HG03064 (cell line): Measurements from ENCODE around the gene GABRB3.

Experiments used
- ATAC-seq: cut with Tn5 transposase; IDR thresholded peaks from one replicate; pipeline ENCODE4 v1.9.1; 2021; ENCODE audit warnings: low read depth; ENCODE audit not compliant: unreplicated experiment

The GABRB3 gene

GRCh38 chr15:26772154-26773066 lies at the start of gene GABRB3:
Gene GABRB3 (minus strand): TSS chr15:26773066.
- no peak for ATAC-seq

- no peak for ATAC-seq
Observed at GRCh38 chr15:26807517-26808427, 34.9 kb upstream of the GABRB3 start.

DNA sequence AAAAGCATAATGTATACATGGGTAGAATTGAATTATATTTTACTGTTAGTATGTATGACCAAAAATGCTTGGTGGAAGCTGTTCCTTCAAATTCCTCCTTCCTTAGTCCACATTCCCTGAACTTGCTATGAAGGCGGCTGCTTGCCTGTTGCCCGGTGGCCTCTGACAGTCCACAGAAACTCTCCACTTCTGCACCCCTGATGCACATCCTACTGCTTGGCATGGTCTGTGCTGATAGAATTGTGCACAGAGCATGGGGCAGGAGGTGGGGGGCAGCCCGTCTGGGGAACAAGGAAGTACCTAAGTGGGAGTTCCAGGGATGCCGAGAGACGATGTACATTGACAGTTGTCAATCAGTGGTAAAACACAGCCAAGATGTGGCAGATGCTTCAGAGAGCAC lies 33.7 kb upstream of the GABRB3 start:
- ATAC-seq = no peak

DNA sequence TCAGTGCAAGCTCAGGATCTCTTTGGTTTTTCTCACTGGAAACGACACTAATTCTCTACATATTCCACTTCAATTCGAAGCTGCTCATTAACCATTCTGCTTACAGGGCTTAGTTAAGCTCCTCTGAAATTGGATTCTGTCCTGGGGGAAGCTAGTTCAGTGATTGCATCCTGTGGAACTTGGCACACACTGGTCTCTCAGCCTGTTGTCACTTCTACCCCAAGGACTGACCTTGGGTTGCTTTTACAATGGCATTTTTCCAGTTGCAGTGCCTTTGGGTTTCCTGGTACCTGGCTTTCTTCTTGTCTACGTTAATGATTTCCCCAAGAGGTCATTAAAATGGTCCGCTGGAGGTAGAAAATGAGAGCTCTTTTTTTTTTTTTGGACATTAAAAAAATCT lies 33.3 kb upstream of the GABRB3 start:
- no peak for ATAC-seq

DNA sequence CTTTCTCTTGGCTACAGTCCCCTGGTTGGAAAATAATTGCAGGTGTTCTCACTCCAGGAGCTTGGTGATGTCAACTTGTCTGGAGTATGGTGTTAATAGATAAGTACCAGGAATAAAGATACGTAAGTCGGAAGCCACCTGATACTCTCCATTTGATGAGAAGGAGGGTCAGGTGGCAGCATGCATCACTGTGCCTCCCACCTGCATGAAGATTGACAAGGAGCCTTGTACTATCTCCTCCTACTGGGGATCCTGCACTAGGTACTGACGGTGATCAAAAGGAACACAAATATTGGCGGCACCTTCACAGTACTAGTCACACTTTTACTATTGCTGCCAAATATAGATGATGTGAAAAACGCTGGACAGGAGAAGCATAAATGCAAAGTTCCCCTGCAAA lies 32.6 kb upstream of the GABRB3 start:
- ATAC-seq = no peak

DNA sequence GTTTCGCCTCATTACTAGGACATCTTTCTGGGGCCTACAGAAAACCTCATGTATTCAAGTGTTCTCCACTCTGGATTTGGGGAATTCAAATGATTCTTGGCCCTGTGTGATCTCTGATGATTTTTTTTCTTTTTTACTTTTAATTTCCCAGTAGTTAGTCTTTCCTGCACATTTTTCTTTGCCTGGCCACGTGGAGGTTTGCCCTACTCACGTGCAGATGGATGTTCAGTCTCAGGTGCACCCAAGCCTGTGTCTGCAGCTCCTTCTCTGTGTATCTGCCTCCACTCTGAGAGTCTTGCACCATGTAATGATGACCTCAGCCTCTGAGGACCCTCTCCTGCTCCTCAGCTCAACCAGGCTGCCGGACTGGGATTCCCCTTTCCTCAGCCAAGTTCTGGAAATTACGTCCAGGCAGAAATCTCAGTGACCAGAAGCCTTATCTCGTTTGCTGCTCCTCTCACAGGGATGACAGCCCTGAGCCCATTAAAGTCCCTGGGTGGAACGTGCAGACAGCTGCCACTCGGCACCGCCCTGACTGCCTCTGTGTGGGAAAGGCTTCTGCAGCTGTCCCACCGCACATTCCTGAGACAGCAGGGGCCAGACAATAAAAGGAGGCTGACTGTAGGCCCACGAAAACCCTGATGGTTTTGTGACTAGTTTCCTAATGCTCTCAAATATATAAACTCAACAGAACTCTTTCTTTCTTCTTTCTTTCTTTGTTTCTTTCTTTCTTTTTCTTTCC lies 31.4 kb upstream of the GABRB3 start:
- no peak for ATAC-seq

DNA sequence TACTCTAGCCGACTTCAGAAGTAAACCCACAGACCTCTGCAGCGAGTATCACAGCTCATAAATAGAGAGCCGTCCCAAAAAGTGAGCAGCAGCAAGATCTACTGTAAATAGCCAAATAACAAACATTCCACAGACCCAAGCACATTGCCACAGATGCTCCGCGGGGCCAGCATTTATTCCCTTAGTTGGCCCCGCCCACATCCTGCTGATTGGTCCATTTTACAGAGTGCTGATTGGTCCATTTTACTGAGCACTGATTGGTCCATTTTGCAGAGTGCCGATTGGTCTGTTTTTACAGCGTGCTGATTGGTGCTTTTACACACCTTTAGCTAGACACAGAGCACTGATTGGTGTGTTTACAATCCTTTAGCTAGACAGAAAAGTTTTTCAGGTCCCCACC lies 17.3 kb upstream of the GABRB3 start:
- ATAC-seq = no peak

DNA sequence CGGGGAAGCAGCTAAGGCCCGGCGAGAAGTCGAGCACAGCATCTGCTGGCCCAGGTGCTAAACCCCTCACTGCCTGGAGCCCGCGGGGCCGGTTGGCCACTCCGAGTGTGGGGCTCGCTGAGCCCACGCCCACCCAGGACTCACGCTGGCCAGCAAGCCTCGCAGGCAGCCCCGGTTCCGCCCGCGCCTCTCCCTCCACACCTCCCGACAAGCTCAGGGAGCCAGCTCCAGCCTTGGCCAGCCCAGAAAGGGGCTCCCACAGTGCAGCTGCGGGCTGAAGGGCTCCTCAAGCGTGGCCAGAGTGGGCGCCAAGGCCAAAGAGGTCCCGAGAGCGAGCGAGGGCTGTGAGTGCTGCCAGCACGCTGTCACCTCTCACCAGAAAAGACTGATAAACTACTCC lies 8.9 kb upstream of the GABRB3 start:
- ATAC-seq = no peak

DNA sequence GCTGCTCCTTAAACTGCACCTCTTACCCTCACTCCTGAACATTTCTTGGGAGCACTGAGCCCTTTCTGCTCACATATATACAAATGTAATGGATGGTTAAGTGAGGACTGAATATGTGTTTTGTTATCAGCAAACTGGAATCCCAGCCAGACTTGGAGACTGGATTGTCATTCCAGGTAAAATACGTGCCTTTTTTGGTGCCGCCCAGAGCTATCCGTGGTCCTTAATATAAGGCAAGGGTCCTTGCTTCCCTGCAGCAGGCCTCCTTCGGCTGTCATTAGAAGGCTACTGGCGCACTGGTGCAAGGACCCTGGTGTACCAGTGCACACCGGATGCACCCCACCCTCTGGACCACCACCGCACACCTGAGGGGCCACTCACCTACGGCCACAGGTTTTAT lies 1.1 kb upstream of the GABRB3 start:
- no peak for ATAC-seq

- no peak for ATAC-seq
Observed at GRCh38 chr15:26773067-26773877, 406 bp upstream of the GABRB3 start.

DNA sequence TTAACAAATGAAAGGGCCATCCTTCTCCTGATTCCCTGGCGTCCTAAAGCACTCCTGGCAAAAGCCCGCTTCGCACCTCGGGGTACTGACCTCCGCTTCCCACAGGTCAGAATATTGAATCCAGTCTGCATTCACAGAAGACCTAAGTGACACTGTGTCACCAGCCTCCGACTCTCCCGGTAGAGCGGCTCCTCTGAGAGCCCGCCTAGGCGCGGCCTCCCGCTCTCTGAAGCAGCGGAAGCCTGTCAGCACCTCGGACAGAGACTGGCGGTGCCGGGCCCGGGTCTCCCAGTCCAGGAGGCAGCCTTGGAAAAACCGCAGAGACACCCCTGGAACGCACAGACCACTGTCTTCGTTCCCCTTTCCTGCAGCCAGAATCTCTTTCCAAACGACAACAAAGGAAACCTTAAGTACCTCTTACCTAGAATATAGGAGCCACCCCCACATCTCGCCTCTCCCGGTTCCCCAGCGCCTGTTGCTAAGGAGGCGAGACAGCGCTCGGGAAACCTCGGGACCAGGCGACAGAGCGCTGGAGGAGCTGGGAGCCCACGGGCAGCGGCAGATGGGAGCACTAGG lies 1.2 kb downstream of the GABRB3 start:
- no peak for ATAC-seq

GRCh38 chr15:26771168-26771567 lies 1.7 kb downstream of the GABRB3 start:
- no peak for ATAC-seq

DNA sequence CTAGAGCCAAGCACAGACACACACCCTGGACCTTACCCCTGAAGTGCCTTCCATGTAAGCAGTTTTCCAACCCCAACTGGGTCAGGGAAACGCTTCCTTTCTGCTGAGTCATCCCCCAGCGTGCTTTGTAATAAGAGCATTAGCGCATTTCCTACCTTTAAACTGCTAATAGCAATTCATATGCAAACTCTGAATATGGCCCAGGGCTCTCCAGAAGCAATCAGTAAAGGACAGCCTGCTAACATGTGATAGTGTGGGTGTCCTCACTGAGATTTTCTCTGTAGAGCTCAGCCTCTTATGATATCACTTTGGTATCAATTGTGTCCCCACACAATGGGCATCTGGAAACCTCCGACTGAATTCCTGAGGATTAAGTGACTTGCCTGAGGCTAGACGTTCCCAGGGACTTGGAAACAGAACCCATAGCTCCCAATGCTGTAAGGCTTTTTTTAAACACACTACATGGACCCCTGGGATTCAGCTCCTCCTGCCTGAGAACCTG lies 5.6 kb downstream of the GABRB3 start:
- no peak for ATAC-seq

DNA sequence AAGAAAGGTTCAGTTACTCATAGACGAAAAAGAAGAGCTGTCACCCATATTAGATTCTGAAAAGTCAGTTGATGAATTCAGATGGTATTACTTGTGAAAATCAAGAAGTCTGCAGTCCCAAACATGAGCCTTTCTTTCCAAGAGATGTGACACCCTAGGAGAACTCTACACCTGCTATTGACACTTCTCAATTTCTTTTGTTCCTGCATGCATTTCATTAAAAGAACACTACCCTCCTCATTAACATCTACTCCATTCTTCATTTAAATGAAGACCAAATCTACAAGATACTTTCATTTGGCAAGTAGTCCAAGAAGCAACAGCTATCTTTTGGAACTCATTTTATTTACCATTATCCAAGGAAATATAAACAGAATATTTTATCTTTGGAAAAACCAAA lies 6.6 kb downstream of the GABRB3 start:
- no peak for ATAC-seq

DNA sequence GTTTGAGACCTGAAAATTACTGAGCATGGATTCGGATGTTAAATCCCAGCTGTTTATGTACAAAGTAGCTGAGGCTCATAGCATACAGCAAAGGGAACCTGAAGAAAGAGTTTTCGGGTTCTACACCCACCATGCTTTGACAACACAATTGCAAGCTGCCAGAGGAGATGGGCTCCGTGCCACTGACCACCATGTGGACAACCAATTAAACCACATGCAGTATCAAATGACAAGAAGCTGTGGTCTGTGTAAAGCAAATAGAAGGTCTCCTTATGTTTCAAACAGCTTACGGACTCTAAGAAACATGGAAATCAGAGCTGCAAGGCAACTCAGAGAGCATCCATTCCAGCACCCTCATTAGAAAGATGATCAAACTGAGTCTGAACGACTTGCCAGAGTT lies 12.9 kb downstream of the GABRB3 start:
- no peak for ATAC-seq

- ATAC-seq = no peak
Observed at GRCh38 chr15:26758079-26758478, 14.8 kb downstream of the GABRB3 start.

DNA sequence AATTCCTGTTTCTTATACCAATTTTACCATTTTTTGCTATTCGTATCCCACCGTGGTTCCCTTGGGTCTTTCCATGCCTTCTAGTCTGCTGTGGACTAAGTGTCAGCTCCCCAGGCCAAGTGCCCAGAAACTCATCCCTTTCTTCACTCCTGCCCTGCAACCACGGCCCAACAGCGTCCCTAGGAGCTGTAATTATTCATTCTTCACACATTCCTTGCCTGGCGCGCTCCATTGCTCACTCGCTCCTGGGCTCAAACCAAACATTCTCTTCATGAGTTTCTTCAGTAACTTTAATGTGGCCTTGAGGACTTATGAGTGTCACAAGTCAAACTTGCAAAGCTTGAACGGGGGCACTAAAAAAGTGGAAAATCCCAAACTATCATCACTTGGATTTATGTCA lies 15.7 kb downstream of the GABRB3 start:
- ATAC-seq = no peak

DNA sequence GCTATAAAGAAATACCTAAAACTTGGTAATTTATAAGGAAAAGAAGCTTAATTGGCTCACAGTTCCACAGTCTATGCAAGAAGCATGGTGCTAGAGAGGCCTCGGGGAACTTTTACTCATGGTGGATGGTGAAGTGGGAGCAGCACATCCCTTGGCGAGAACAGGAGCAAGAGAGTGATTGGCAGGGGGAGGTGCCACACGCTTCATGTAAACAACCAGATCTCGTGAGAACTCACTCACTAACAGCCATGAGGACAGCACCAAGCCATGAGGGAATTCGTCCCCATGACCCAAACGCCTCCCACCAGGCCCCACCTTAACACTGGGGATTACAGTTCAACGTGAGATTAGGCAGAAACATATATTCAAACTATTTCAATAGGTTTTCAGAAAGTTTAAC lies 28.0 kb downstream of the GABRB3 start:
- no peak for ATAC-seq

- no peak for ATAC-seq
Observed at GRCh38 chr15:26739791-26740190, 33.1 kb downstream of the GABRB3 start.

DNA sequence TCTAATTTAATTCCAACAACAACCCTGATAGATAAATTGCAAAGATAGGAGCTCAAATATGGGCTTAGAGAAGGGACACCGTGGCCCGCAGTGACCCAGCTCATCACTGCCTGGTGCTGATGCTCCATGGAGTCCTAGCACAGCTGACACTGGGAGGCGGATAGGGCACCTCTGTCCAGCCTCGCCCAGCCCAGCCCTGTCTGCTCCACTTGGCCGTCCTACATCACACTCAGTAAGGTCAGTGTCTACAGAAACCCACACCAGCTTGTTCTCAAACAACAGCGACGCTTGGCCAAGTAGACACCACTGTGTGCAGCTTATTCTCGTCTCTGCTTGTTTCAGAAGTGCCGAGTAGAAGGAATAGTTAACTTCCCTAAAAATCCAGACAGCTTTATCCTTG lies 33.9 kb downstream of the GABRB3 start:
- no peak for ATAC-seq
